Measurements from ENCODE around the gene ARNT2.

The ARNT2 gene

GRCh38 chr15:80629355-80629754, 225.2 kb downstream of the ARNT2 start:
- no peak for DNase-seq (ENCODE audit: low spot score)
- TF ChIP-seq CTCF (IDR thresholded peaks at IDR 0.05; ENCODE audit: borderline replicate concordance, control extremely low read depth, extremely low read depth, insufficient read depth, missing control alignments): no peak
- in situ Hi-C loops (cut with MboI; ENCODE audit: low sequenced_read_pairs, unreplicated experiment): no loop called here

- in situ Hi-C loops (cut with MboI; ENCODE audit: low sequenced_read_pairs, unreplicated experiment): no loop called here
- DNase-seq (ENCODE audit: low spot score): no peak
- TF ChIP-seq CTCF (IDR thresholded peaks at IDR 0.05; ENCODE audit: borderline replicate concordance, control extremely low read depth, extremely low read depth, insufficient read depth, missing control alignments): no peak
These were observed 226.8 kb downstream of the ARNT2 start for GRCh38 chr15:80630981-80631380.

DNA sequence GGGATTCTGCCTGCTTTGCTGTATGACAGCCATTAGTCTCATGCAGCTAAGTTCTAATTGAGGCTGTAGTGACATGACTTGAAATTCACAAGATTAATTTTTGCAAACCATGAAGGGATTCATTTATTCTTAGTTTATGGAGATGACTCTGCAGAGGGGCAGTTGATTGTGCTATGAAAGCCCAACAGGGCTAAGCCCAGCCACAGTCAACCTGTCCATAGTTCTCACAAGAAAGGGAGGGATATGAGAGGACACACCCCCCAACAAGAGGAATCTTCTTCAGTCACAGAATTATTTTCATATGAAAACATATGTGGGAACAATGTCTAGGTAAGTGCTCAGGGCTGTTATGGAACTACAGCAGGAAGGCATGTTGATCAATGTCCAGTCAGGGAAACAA, 229.0 kb downstream of the ARNT2 start:
- DNase-seq (ENCODE audit: low spot score): no peak
- TF ChIP-seq CTCF (IDR thresholded peaks at IDR 0.05; ENCODE audit: borderline replicate concordance, control extremely low read depth, extremely low read depth, insufficient read depth, missing control alignments): no peak
- in situ Hi-C loops (cut with MboI; ENCODE audit: low sequenced_read_pairs, unreplicated experiment): no loop called here

GRCh38 chr15:80635953-80636352, 231.8 kb downstream of the ARNT2 start:
- in situ Hi-C loops (cut with MboI; ENCODE audit: low sequenced_read_pairs, unreplicated experiment): no loop called here
- no peak for DNase-seq (ENCODE audit: low spot score)
- no peak for TF ChIP-seq CTCF (IDR thresholded peaks at IDR 0.05; ENCODE audit: borderline replicate concordance, control extremely low read depth, extremely low read depth, insufficient read depth, missing control alignments)

DNA sequence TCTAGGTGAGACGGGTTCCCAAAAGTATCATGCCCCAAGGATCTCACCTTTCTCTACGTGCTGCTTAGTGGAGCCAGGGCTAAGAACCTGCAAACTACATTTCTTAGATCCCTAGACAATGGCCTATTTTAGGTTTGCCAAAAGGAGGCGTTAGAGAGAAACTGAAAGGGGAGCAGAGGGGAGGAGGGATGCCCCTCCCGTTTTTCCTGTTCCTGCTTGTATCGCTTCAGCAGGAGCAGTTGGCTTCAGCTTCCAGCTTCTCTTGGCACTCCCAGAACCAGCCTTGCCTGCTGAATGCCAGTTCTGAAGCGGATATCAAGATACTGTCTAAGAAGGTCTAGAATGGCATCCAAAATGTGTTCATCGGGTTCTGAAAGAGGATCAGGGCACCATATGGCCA, 232.5 kb downstream of the ARNT2 start:
- no peak for DNase-seq (ENCODE audit: low spot score)
- in situ Hi-C loops (cut with MboI; ENCODE audit: low sequenced_read_pairs, unreplicated experiment): no loop called here
- no peak for TF ChIP-seq CTCF (IDR thresholded peaks at IDR 0.05; ENCODE audit: borderline replicate concordance, control extremely low read depth, extremely low read depth, insufficient read depth, missing control alignments)

DNA sequence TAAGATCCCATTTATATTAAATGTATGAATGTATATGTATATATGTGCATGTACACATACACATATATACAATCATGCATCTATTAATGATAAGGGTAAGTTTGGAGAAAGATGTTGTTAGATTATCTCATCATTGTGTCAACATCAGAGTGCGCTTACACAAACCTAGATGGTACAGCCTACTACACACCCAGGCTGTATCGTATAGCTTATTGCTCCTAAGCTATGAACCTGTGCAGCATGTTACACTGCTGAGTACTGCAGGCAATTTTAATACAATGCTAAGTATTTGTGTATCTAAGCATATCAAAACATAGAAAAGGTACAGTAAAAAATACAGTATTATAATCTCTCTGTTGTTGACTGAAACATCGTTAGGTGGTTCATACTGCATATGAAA, 233.6 kb downstream of the ARNT2 start:
- TF ChIP-seq CTCF (IDR thresholded peaks at IDR 0.05; ENCODE audit: borderline replicate concordance, control extremely low read depth, extremely low read depth, insufficient read depth, missing control alignments): no peak
- in situ Hi-C loops (cut with MboI; ENCODE audit: low sequenced_read_pairs, unreplicated experiment): no loop called here

More for the DNA sequence above, 233.6 kb downstream of the ARNT2 start:
- no peak for DNase-seq (ENCODE audit: low spot score)

Measured in GM13976 (cell line).